KOPT-K1 (cell line): ENCODE results near the gene SGCD.
"Not testable (repeated sequence)": the region's sequence is repeated elsewhere in the genome, so short reads cannot be mapped to it uniquely, and the experiment has no call there.

ENCODE experiments used
- H3K27ac ChIP-seq: fragments of 200-600 bp; sonication (generic); 2 replicates; pipeline ENCODE4 v1.5.1; 2016; ENCODE audit warnings: antibody characterized with exemption, mild to moderate bottlenecking, low read depth, low read length; ENCODE audit not compliant: poor library complexity, severe bottlenecking
- H3K36me3 ChIP-seq: fragments of 200-600 bp; sonication (generic); 2 replicates; pipeline ENCODE4 v1.5.1; 2017; ENCODE audit warnings: antibody characterized with exemption, mild to moderate bottlenecking, low read length, moderate library complexity; ENCODE audit not compliant: insufficient read depth
- H3K9me3 ChIP-seq: fragments of 200-600 bp; sonication (generic); 2 replicates; pipeline ENCODE4 v1.5.1; 2017; ENCODE audit warnings: antibody characterized with exemption, low read length, mild to moderate bottlenecking; ENCODE audit not compliant: insufficient read depth, poor library complexity, severe bottlenecking

SGCD gene

DNA sequence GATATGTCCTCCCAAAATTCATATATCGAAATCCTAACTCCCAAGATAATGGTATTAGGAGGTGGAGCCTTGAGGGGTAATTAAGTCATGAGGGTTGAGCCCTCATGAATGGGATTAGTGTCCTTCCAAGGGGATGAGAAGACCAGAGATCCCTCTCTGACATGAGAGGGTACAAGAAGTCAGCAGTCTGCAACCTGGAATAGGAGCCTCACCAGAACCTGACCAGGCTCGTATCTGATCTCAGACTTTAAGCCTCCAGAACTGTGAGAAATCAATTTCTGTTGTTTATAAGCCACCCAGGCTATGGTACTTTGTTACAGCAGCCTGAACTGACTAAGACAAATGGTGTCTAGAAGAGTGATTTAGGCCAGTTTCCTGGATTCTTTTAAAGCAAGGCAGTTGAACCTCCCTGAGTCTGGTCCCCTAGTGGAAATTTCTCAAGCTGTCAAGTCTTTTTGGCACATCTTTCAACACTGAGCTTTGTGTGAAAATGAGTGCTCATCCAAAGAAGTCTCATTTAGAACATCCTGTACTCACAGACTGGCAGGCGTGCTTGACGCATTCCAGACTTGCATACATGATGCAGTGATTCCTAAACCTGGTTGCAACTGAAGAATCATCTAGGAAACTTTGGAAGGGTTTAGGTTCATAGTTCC is 268.3 kb downstream of the SGCD start:
- Histone ChIP-seq H3K9me3 (no peaks in the 10 kb centered on the region), H3K36me3 (no peaks in the 10 kb centered on the region), H3K27ac (no peak overlapping the region)

DNA sequence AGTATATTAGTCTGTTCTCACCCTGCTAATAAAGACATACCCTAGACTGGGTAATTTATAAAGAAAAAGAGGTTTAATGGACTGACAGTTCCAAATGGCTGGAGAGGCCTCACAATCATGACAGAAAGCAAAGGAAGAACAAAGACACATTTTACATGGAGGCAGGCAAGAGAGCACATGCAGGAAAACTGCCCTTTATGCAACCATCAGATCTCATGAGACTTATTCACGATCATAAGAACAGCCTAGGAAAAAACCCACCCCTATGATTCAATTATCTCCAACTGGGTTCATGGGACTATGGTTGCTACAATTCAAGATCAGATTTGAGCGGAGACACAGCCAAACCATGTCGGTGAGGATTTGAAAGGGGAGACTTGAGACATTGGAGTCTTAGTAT is 270.3 kb downstream of the SGCD start:
- H3K36me3 ChIP-seq, result no peaks in the 10 kb centered on the region
- H3K27ac ChIP-seq, result no peak overlapping the region
- H3K9me3 ChIP-seq, result no peaks in the 10 kb centered on the region

DNA sequence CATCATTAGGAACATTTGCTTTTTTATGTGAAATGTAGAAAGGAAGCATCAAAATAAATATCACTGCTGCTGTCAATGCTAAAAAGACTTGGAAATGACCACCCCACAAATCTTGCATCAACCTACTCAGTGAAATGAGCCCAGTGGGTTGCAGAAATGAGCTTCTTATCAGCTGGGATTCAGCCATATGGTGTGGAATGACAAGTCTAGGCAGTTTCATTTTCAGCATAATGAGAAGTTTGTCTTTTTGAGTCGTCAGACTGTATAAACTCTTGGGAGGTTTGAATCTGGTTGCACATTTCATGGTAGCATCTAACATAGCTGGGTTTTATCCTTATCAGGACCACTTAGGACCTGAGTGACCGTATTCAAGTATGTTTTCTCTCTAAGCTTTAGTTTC is 272.0 kb downstream of the SGCD start:
- Histone ChIP-seq H3K9me3 (peaks cover 5% of the 10 kb centered on the region), H3K27ac (no peak overlapping the region), H3K36me3 (no peaks in the 10 kb centered on the region)

DNA sequence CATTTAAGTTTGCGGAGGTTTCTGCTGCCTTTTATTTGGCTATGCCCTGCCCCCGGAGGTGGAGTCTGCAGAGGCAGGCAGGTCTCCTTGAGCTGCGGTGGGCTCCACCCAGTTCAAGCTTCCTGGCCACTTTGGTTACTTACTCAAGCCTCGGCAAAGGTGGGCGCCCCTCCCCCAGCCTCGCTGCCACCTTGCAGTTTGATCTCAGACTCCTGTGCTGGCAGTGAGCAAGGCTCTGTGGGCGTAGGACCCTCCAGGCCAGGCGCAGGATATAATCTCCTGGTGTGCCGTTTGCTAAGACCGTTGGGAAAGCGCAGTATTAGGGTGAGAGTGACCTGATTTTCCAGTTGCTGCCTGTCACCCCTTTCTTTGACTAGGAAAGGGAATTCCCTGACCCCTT is 283.6 kb downstream of the SGCD start:
- not testable (repeated sequence) for H3K9me3 ChIP-seq, H3K27ac ChIP-seq, H3K36me3 ChIP-seq

DNA sequence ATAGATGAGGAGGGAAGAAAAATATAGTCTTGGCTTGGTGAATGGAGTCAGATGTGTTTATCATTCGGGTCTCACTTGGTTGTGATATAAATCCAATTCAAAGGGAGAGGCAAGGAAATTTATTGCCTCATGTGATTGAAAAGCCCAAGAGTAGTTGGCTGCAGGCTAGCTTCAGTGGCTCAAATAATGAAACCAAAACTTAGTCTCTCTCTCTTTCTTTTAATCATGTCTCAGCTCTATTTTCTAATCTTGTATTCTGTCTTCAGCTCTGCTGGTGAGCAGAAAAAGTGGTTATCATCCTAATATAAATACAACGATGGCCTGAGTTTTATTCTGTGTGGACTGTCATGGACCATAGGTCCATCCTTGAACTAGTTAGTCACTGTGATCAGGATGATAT is 288.9 kb downstream of the SGCD start:
- no peak overlapping the region for H3K27ac ChIP-seq
- no peaks in the 10 kb centered on the region for H3K36me3 ChIP-seq
- no peaks in the 10 kb centered on the region for H3K9me3 ChIP-seq

- Histone ChIP-seq H3K9me3 (no peaks in the 10 kb centered on the region), H3K27ac (no peak overlapping the region), H3K36me3 (no peaks in the 10 kb centered on the region)
These were observed 290.5 kb downstream of the SGCD start for GRCh38 chr5:156617426-156617825.

DNA sequence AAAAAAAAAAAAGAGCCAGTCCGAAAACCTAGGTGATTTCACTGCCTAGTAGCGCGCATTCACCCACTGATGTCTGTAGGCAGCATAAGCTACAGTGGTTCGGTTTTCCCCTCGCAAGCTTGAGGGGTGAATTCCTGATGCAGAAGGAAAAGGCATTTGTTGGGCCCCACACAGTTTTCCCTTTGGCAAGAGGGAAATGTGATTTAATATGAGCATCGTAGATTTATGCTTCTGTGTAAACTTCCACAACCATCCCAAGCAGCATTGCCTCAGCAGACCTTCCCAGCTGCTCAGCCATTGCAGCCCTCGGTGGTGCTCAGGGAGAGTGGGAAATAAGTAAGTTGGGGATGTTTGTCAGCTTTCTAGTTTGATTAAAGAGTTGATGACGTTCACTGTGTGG is 291.6 kb downstream of the SGCD start:
- H3K27ac ChIP-seq, result no peak overlapping the region
- no peaks in the 10 kb centered on the region for H3K36me3 ChIP-seq
- no peaks in the 10 kb centered on the region for H3K9me3 ChIP-seq

DNA sequence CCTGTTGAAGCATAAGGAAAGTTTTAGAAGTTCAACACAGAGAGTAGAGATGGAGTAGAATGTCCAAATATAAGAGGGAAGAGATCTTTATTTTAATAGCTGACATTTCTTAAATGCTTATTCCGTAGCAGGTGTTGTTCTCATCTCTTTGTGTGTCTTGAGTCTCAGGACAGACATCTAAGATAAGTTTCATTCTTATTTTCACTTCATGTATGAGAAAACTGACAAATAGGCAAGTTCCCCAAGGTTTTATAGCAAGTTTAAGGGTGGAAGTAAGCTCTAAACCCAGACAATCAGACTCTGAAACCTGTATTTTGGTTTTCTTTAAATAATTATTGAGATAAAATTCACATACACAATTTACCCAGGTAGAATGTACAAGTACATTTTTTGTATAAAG is 294.8 kb downstream of the SGCD start:
- no peaks in the 10 kb centered on the region for H3K9me3 ChIP-seq
- H3K27ac ChIP-seq, result no peak overlapping the region
- H3K36me3 ChIP-seq, result no peaks in the 10 kb centered on the region

DNA sequence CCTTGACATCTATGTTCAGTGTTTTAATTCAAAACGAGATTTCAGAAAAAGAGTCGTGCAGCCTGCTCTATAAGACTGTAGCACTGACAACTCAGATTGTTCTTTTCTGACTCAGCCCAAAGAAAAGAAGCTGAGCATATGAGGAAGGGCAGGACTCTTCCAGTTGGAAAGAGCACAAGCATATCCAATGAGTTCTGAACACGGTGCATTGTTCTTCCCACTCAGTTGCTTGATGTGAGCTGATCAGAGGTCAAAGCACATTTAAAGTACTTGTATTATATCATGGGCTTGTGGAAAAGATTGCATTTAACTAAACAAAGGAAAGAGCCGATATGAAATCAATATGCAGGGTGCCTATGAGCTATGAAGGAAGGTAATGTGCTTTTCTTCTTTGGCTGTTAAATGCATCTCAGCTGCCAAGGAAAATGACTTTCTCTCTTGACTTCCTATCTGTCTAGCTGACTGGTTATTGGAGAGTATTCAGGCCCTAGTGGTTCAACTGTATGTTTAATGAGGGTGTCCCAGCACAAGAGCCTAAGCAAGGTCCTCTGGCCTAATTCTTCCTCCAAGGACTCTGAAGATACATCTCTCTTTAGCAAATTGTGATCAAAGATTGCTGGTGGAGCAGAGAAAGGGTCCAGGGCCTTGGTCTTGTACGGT is 296.5 kb downstream of the SGCD start:
- Histone ChIP-seq H3K27ac (no peak overlapping the region), H3K36me3 (no peaks in the 10 kb centered on the region), H3K9me3 (no peaks in the 10 kb centered on the region)

DNA sequence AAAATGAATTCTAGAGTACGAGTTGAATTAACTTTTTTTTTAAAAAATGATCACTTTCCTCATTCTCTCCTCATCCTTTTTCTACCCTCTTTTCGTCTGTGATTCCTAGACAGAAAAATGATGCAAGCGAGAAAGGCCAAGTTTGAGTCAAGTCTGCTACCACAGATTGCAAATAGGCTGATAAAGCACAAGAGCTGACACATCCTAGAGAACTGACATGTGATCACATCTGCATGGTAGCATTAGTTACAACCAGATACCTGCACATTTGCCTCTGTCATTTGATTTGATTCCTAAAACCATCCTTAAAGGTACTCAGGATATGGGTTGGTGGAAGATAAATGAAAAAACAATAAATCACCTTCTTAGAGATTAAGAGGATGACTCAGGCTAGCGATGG is 297.7 kb downstream of the SGCD start:
- Histone ChIP-seq H3K36me3 (no peaks in the 10 kb centered on the region), H3K9me3 (no peaks in the 10 kb centered on the region), H3K27ac (no peak overlapping the region)

- Histone ChIP-seq H3K36me3 (no peaks in the 10 kb centered on the region), H3K27ac (no peak overlapping the region), H3K9me3 (no peaks in the 10 kb centered on the region)
These were observed 301.5 kb downstream of the SGCD start for GRCh38 chr5:156628421-156628820.

GRCh38 chr5:156631005-156631404 is 304.0 kb downstream of the SGCD start:
- Histone ChIP-seq H3K36me3 (no peaks in the 10 kb centered on the region), H3K9me3 (no peaks in the 10 kb centered on the region), H3K27ac (no peak overlapping the region)

DNA sequence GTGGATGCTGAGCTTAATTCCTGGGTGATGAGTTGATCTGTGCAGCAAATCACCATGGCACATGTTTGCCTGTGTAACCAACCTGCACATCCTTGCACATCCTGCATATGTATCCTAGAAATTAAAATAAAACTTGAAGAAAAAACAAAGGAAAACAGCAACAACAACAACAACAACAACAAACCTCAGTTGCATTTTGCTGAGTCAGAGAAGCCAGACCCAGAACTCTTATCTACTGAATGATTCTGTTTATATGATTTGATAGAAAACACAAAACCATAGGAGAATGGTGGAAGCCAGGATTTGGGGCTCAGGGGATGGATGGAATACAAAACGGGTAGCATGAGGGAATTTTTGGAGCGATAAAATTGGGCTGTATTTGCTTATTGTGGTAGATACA is 307.3 kb downstream of the SGCD start:
- Histone ChIP-seq H3K36me3 (no peaks in the 10 kb centered on the region), H3K9me3 (no peaks in the 10 kb centered on the region), H3K27ac (no peak overlapping the region)

DNA sequence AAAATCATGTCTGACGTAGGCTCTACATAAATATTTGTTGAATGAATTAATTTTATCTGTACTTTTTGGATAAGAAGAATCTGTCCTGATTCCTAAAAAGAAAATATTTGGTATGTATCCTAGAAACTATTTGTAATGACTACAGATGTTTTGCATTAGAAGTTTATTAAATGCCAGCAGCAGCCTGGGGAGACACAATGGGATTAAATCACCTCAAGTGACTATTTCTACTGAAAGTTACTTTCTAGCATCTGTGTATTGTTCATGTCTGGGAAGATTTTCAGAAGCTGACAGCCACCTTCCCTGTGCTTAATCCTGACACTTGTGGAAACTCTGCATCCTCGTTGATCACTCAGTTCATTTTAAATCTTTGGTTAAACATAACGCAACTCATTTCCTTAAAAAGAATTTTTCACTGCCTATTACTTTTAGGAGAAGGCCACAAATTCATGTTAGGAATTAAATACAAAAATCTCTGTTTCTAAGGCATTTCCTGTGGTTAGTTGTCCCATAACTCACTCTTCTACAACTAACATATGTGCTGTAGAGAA is 313.8 kb downstream of the SGCD start:
- no peaks in the 10 kb centered on the region for H3K9me3 ChIP-seq
- H3K27ac ChIP-seq, result no peak overlapping the region
- no peaks in the 10 kb centered on the region for H3K36me3 ChIP-seq

DNA sequence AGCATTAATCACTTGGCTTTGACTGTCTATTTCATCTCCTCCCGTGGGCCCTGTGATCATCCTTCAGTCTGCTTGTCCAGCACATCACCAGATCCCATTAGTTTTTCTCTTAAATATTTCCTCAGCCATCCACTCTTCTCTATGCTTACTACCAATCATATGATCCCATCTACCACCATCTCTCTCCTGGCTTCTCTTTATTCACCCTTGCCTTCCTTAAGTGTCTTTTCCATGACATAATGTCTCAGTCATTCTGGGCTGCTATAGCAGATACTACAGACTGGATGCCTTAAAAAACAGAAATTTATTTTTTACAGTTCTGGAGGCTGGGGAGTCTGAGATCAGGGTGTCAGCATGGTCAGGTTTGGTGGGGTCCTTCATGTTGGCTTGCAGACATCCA is 314.7 kb downstream of the SGCD start:
- H3K27ac ChIP-seq, result no peak overlapping the region
- H3K36me3 ChIP-seq, result no peaks in the 10 kb centered on the region
- H3K9me3 ChIP-seq, result no peaks in the 10 kb centered on the region

DNA sequence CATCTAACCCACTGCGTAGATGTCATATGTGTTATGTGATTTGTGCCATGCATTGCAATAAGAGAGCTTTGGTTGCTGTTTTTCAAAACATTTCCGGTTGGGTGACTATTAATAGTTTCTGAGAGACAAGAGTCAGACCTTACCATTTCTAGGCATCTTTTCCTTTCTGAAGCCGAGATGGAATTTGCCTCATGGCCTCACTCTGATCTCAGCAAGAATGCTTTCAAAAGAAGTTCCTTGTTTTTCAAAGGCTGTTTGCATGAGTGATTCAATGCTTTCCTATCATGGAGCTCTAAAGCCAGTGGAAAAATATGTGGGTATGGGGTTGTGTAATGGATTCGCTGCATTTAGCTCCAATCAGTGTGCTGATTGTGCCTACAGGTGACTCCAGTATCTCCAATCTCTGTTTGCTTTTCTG is 320.1 kb downstream of the SGCD start:
- Histone ChIP-seq H3K9me3 (no peaks in the 10 kb centered on the region), H3K36me3 (no peaks in the 10 kb centered on the region), H3K27ac (no peak overlapping the region)
